Heart left ventricle (tissue), 16 donors: Measurements from ENCODE around the gene CENPX. TPM values are rescaled to one million over a fixed set of nuclear protein-coding genes. Genes with fewer than 3 reads are reported as not detected.
A peak's percentile ranks its signal among the peaks of the same experiment; 100 is the strongest.

Experiments used
- ATAC-seq, 4 donors: fragments of 200-7000 bp; cut with Tn5 transposase; one replicate each; pipeline ENCODE4 v1.9.1; 2020 to 2022; ENCODE audit warnings: moderate library complexity in 4 of 4, mild to moderate bottlenecking in 3 of 4, moderate number of reproducible peaks in 1 of 4
- DNase-seq, 5 donors: peaks; one replicate each; pipeline ENCODE4 v3.0.0-alpha.2; 2020
- H3K27ac ChIP-seq, 12 donors: fragments of 200-600 bp; sonication (generic) in 4 of 12; one replicate each; pipeline versions ENCODE4 v1.5.0 to v1.8.0; 2016 to 2022; ENCODE audit warnings: mild to moderate bottlenecking in 2 of 12
- H3K27me3 ChIP-seq, 9 donors: fragments of 200-600 bp; sonication (generic) in 2 of 9; one replicate each; pipeline versions ENCODE4 v1.5.1 to v1.8.0; 2016 to 2022; ENCODE audit warnings: mild to moderate bottlenecking in 3 of 9
- H3K36me3 ChIP-seq, 9 donors: fragments of 200-600 bp; sonication (generic) in 2 of 9; one replicate each; pipeline versions ENCODE4 v1.5.0 to v1.8.0; 2018 to 2022; ENCODE audit warnings: mild to moderate bottlenecking in 2 of 9
- H3K4me1 ChIP-seq, 12 donors: fragments of 200-600 bp; sonication (generic) in 4 of 12; one replicate each; pipeline versions ENCODE4 v1.5.0 to v1.8.0; 2016 to 2022; ENCODE audit warnings: mild to moderate bottlenecking in 3 of 12
- H3K4me3 ChIP-seq, 12 donors: fragments of 200-600 bp; sonication (generic) in 4 of 12; one replicate each; pipeline versions ENCODE4 v1.5.0 to v1.8.0; 2017 to 2022; ENCODE audit warnings: mild to moderate bottlenecking in 9 of 12, moderate library complexity in 4 of 12
- H3K9me3 ChIP-seq, 12 donors: fragments of 200-600 bp; sonication (generic) in 4 of 12; one replicate each; pipeline versions ENCODE4 v1.5.0 to v1.8.0; 2016 to 2022; ENCODE audit warnings: mild to moderate bottlenecking in 1 of 12
- CTCF ChIP-seq, 12 donors: fragments of 200-600 bp; sonication (generic) in 4 of 12; IDR thresholded peaks; one replicate each; pipeline versions ENCODE4 v1.5.0 to v1.8.0; 2018 to 2022; ENCODE audit warnings: antibody characterized with exemption in 12 of 12, mild to moderate bottlenecking in 5 of 12
- POLR2A ChIP-seq, 2 donors: fragments of 450-650 bp; IDR thresholded peaks; one replicate each; pipeline ENCODE4 v1.6.1; 2017; ENCODE audit warnings: antibody characterized with exemption in 2 of 2, mild to moderate bottlenecking in 2 of 2, moderate library complexity in 2 of 2
- WGBS, 4 donors: extraction: QIAGEN DNeasy Blood & Tissue Kit in 2 of 4; methylation state at CpG; one replicate each; pipeline versions ENCODE4 v1.1.5 to v1.1.7; 2013 to 2018; 5-methylcytosine and 5-hydroxymethylcytosine counted together
- intact Hi-C, 10 donors: fragments of 100-400 bp; cut with DNase I; formaldehyde crosslinking; loops; one replicate each; pipeline versions ENCODE4 v1.11.1 to v1.14.2; 2022
- polyA plus RNA-seq, 2 donors: library from polyadenylated mRNA; stranded (reverse); fragments of 200-250 nt; gene quantifications; one replicate each; pipeline ENCODE4 v1.2.3, GENCODE V29; 2013
- total RNA-seq, 9 donors: library from RNA; depleted of rRNA in 2 of 9; stranded (reverse); fragments of >200 nt in 2 of 9; fragmentation: NEBNext Ultra II Directional in 3 of 9; extraction: Animal tissue kit (Norgen Biotek cat#: 25700) in 3 of 9; gene quantifications; one replicate each; pipeline versions ENCODE4 v1.1.0 to v1.2.4, GENCODE V29; 2016 to 2023
- donor health status: ischemic (EF 13 %, LVEDD 7.1; RV severe dilation, severe dysfunction).
- donor health status: healthy with polysubstance abuse.
- donor health status: DM: no; HTN: yes; CAD: no.
- donor health status: DM: no; HTN: no; CAD: no.
- donor health status: ischemic (EF 25% LVEDD 6.9; RV normal size, moderate dysfunction).
- donor health status: ischemic (EF 25% LVEDD 5.7; RV mildly dilated, moderate dysfunction).
- donor health status: healthy.
- donor health status: DM: yes; HTN: yes; CAD: no.
- donor health status: ischemic (EF 35%, LVEDD 5.7; RV mildly dilated, moderate dysfunction).
- donor health status: nonischemic (EF 11% LVEDD 7.7; RV severe dilation, severe dysfunction).
- donor health status: DM: yes; HTN: yes; CAD: no.
- donor health status: PGD.
- donor health status: ischemic (EF 29% LVEDD 5.4; RV normal size, mild dysfunction).
- donor health status: nonischemic (EF 23%, LVEDD 6.1; RV moderate dilation, normal function).

The CENPX gene
- total and polyA plus RNA-seq, 11 donors: 16.8 to 126 (median 29.2) TPM

DNA sequence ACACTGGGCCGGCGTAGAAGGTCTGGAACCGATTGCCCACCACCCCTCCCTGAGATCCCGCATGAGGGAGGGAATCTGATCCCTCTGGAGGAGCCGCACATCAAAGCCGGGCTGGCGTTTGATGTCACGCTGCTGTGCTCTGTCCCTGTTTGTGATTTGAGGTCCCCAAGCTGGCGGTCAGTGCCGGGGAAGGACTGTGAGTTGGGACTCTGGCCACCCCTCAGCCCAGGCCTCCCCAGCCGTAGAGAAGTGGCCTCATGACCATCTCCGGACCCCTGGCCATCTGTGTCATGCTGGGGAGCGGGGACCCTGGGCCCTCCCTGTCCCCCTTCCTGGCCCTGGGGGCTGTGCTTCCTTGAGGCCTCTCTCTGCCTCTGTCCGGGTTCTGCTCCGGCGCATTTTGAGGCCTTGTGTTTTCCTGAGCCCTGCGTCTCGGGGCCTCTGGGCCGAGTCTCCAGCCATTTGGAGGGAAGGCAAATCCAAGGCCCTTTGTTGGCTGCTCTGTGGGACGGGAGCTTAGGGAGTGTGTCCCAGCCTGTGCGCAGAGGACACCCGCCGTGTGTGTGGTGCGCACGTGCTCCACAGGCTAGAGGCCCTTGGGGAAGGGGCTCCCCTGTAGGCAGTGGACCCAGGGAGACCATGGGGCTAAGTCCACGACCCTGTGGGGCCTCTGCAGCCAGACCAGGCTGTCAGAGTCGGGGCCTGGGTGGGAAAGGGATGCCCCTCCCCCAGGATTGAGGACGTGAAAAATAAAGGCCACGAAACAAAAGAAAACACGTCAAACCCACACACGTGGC is 30.2 kb downstream of the CENPX start:
- ATAC-seq (peak in 3 of 4 donors; percentile 1 to 10 (median 2)), DNase-seq (no peak)
- intact Hi-C loops: no loop called here
- Histone ChIP-seq H3K36me3 (peaks cover 0 to 27% (median 6%) of the 10 kb centered on the region in 9 donors), H3K9me3 (no peaks in the 10 kb centered on the region), H3K27me3 (no peaks in the 10 kb centered on the region), H3K27ac (peak overlapping the region; percentile 42 to 86 (median 78)), H3K4me3 (peak overlapping the region in 6 of 12 donors; percentile 8 to 37 (median 29)), H3K4me1 (peaks cover 0 to 26% (median 14%) of the 10 kb centered on the region in 12 donors)
- TF ChIP-seq POLR2A (IDR thresholded peaks at IDR 0.05) (no peak), CTCF (IDR thresholded peaks at IDR 0.05) (no peak)
- 75 to 91% (median 78%) methylated on average over 9 to 31 of the region's 31 CpGs for WGBS, 4 donors

DNA sequence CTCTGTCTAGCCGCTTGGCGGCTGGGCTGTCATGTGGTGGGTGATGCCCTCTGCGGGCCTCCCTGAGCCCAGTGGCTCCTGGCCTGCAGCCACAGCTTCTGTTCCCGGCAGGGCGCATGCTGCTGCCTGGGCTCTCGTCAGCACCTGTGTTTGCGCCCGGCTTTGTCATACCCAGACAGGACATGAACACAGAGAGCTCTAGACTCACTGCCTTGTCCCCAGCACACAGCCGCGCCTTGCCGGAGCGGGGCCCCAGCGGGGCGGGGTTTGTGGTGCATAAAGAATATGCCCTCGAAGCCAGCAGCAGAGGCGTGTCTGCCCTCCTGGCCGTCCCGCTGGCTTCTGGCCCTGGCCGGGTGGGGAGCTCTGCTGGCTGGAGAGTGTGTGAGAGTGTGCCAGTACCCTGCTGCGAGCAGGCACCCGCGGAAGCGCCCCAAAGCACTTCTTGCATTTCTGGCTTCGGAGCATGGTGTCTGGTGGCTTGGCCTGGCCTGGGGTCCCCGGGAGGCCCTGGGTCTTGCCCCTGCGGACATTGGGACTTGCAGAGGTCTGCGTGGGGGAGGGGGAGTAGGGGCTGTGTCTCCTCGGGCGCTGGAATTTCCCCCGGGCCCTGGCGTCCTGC is 30.9 kb downstream of the CENPX start:
- intact Hi-C loops: no loop called here
- WGBS, 4 donors: 29 to 55% (median 43%) methylated on average over 11 to 31 of the region's 31 CpGs
- no peaks in the 10 kb centered on the region for H3K27me3 ChIP-seq
- peak overlapping the region; percentile 42 to 86 (median 78) for H3K27ac ChIP-seq
- peaks cover 0 to 26% (median 14%) of the 10 kb centered on the region in 12 donors for H3K4me1 ChIP-seq
- peaks cover 0 to 33% (median 3%) of the 10 kb centered on the region in 9 donors for H3K36me3 ChIP-seq
- H3K9me3 ChIP-seq: no peaks in the 10 kb centered on the region
- peak; percentile 75 to 90 (median 82) for DNase-seq
- H3K4me3 ChIP-seq: peak overlapping the region in 6 of 12 donors; percentile 8 to 37 (median 29)
- TF ChIP-seq POLR2A (IDR thresholded peaks at IDR 0.05) (no peak), CTCF (IDR thresholded peaks at IDR 0.05) (peak in 2 of 12 donors; percentile 13 to 22)
- ATAC-seq: peak; percentile 88 to 93 (median 90)

GRCh38 chr17:81990836-81991683 is 31.6 kb downstream of the CENPX start:
- intact Hi-C loops: no loop called here
- TF ChIP-seq CTCF (IDR thresholded peaks at IDR 0.05) (no peak), POLR2A (IDR thresholded peaks at IDR 0.05) (no peak)
- DNase-seq (peak in 1 of 5 donors; percentile 46), ATAC-seq (peak in 1 of 4 donors; percentile 27)
- Histone ChIP-seq H3K4me3 (peak overlapping the region in 1 of 12 donors; percentile 32), H3K9me3 (no peaks in the 10 kb centered on the region), H3K36me3 (peaks cover 0 to 33% (median 10%) of the 10 kb centered on the region in 9 donors), H3K27ac (peak overlapping the region in 11 of 12 donors; percentile 42 to 86 (median 78)), H3K4me1 (peaks cover 0 to 26% (median 14%) of the 10 kb centered on the region in 12 donors), H3K27me3 (no peaks in the 10 kb centered on the region)
- WGBS, 4 donors: 63 to 81% (median 75%) methylated on average over 13 to 25 of the region's 25 CpGs
